Loucy (cell line): ENCODE measurements around the gene C1orf226.
"Not testable (repeated sequence)": the region's sequence is repeated elsewhere in the genome, so short reads cannot be mapped to it uniquely, and the experiment has no call there.

ENCODE experiments used
- H2AFZ ChIP-seq: fragments of 200-600 bp; sonication (generic); 2 replicates; pipeline ENCODE4 v1.6.0; 2016; ENCODE audit warnings: antibody characterized with exemption, mild to moderate bottlenecking, low read length, moderate library complexity
- H3F3A ChIP-seq: fragments of 200-600 bp; 2 replicates; pipeline ENCODE4 v1.6.0; 2016; ENCODE audit warnings: antibody characterized with exemption, low read depth, mild to moderate bottlenecking
- H3K27me3 ChIP-seq: fragments of 200-600 bp; sonication (generic); 2 replicates; pipeline ENCODE4 v1.6.1; 2014; ENCODE audit warnings: low read length, mild to moderate bottlenecking; ENCODE audit not compliant: insufficient read depth, poor library complexity, severe bottlenecking
- H3K36me3 ChIP-seq: fragments of 200-600 bp; sonication (generic); 2 replicates; pipeline ENCODE4 v1.6.1; 2016; ENCODE audit warnings: low read length; ENCODE audit not compliant: insufficient read depth
- H3K4me1 ChIP-seq: fragments of 200-600 bp; sonication (generic); 2 replicates; pipeline ENCODE4 v1.5.1; 2014; ENCODE audit warnings: low read length, mild to moderate bottlenecking; ENCODE audit not compliant: insufficient read depth, poor library complexity, severe bottlenecking
- H3K4me2 ChIP-seq: fragments of 200-600 bp; sonication (generic); 2 replicates; pipeline ENCODE4 v1.6.0; 2014; ENCODE audit warnings: antibody characterized with exemption, low read length, low read depth, mild to moderate bottlenecking; ENCODE audit not compliant: poor library complexity, severe bottlenecking
- H3K4me3 ChIP-seq: fragments of 200-600 bp; sonication (generic); 2 replicates; pipeline ENCODE4 v1.5.1; 2014; ENCODE audit warnings: low read length, mild to moderate bottlenecking, mixed read lengths; ENCODE audit not compliant: poor library complexity, severe bottlenecking
- H3K79me2 ChIP-seq: fragments of 200-600 bp; sonication (generic); 2 replicates; pipeline ENCODE4 v1.6.1; 2014; ENCODE audit warnings: low read length; ENCODE audit not compliant: insufficient read depth
- H3K9ac ChIP-seq: fragments of 200-600 bp; sonication (generic); 2 replicates; pipeline ENCODE4 v1.6.0; 2014; ENCODE audit warnings: mild to moderate bottlenecking, low read depth, low read length, moderate library complexity; ENCODE audit not compliant: poor library complexity, severe bottlenecking
- H3K9me2 ChIP-seq: fragments of 200-600 bp; sonication (generic); replicated peaks from 2 replicates; pipeline ENCODE4 v1.6.1; 2016; ENCODE audit warnings: low read depth, low read length, mixed read lengths
- H3K9me3 ChIP-seq: fragments of 200-600 bp; sonication (generic); 2 replicates; pipeline ENCODE4 v1.6.1; 2014; ENCODE audit warnings: mild to moderate bottlenecking, antibody characterized with exemption, low read length, low read depth; ENCODE audit not compliant: insufficient read depth
- H4K20me1 ChIP-seq: fragments of 200-600 bp; sonication (generic); 2 replicates; pipeline ENCODE4 v1.6.0; 2014; ENCODE audit warnings: antibody characterized with exemption, low read length, mild to moderate bottlenecking; ENCODE audit not compliant: insufficient read depth, poor library complexity, severe bottlenecking
- EZH2phosphoT487 ChIP-seq: fragments of 200-600 bp; IDR thresholded peaks from 2 replicates; pipeline ENCODE4 v1.6.1; 2018; ENCODE audit warnings: antibody characterized with exemption, mild to moderate bottlenecking, moderate library complexity, borderline replicate concordance
- TF ChIP-seq, protein P1 (sequence below): fragments of 200-600 bp; sonication (generic); conservative IDR thresholded peaks from 2 replicates; pipeline ENCODE4 v1.5.1; 2014; ENCODE audit warnings: mild to moderate bottlenecking, antibody characterized with exemption, low read length

The C1orf226 gene

DNA sequence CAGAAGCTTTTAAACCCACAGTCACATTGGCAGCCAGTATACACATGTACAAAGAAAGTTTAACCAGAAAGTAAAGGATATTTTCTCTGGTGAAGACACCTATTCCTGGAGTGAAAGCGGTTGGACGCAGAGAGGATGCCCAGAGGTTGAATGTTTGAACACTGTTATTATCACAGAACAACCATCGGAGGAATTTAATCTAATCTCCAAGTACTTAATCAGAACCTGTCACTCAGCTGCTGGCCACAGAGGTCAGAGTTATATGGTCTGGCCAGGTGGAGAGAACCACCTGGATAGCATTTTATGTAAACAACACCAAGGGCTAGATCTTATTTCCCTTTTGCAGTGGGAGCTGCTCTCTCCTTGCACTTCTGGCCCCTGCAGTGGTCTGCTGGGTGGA is 34.2 kb upstream of the C1orf226 start:
- no peaks in the 10 kb centered on the region for H3F3A ChIP-seq
- TF ChIP-seq, protein P1, sequence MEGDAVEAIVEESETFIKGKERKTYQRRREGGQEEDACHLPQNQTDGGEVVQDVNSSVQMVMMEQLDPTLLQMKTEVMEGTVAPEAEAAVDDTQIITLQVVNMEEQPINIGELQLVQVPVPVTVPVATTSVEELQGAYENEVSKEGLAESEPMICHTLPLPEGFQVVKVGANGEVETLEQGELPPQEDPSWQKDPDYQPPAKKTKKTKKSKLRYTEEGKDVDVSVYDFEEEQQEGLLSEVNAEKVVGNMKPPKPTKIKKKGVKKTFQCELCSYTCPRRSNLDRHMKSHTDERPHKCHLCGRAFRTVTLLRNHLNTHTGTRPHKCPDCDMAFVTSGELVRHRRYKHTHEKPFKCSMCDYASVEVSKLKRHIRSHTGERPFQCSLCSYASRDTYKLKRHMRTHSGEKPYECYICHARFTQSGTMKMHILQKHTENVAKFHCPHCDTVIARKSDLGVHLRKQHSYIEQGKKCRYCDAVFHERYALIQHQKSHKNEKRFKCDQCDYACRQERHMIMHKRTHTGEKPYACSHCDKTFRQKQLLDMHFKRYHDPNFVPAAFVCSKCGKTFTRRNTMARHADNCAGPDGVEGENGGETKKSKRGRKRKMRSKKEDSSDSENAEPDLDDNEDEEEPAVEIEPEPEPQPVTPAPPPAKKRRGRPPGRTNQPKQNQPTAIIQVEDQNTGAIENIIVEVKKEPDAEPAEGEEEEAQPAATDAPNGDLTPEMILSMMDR = no peak
- no peak for TF ChIP-seq EZH2phosphoT487
- H3K27me3 ChIP-seq = no peaks in the 10 kb centered on the region
- H4K20me1 ChIP-seq = no peaks in the 10 kb centered on the region
- H3K79me2 ChIP-seq = no peaks in the 10 kb centered on the region
- no peak overlapping the region for H3K9ac ChIP-seq
- H3K9me2 ChIP-seq = no peaks in the 10 kb centered on the region
- H3K36me3 ChIP-seq = no peaks in the 10 kb centered on the region
- H3K4me3 ChIP-seq = no peak overlapping the region
- H3K4me1 ChIP-seq = peaks cover 14% of the 10 kb centered on the region
- no peak overlapping the region for H2AFZ ChIP-seq
- no peaks in the 10 kb centered on the region for H3K9me3 ChIP-seq
- no peak overlapping the region for H3K4me2 ChIP-seq

GRCh38 chr1:162349635-162350330 is 31.7 kb upstream of the C1orf226 start:
- TF ChIP-seq EZH2phosphoT487 = no peak
- TF ChIP-seq, protein P1 = no peak
- no peaks in the 10 kb centered on the region for H3F3A ChIP-seq
- H3K9ac ChIP-seq = no peak overlapping the region
- no peak overlapping the region for H2AFZ ChIP-seq
- no peaks in the 10 kb centered on the region for H4K20me1 ChIP-seq
- H3K79me2 ChIP-seq = no peaks in the 10 kb centered on the region
- peak overlapping the region; percentile 9 for H3K4me2 ChIP-seq
- no peaks in the 10 kb centered on the region for H3K36me3 ChIP-seq
- H3K4me1 ChIP-seq = peaks cover 29% of the 10 kb centered on the region
- H3K9me2 ChIP-seq = no peaks in the 10 kb centered on the region
- no peaks in the 10 kb centered on the region for H3K27me3 ChIP-seq
- no peak overlapping the region for H3K4me3 ChIP-seq
- H3K9me3 ChIP-seq = no peaks in the 10 kb centered on the region

DNA sequence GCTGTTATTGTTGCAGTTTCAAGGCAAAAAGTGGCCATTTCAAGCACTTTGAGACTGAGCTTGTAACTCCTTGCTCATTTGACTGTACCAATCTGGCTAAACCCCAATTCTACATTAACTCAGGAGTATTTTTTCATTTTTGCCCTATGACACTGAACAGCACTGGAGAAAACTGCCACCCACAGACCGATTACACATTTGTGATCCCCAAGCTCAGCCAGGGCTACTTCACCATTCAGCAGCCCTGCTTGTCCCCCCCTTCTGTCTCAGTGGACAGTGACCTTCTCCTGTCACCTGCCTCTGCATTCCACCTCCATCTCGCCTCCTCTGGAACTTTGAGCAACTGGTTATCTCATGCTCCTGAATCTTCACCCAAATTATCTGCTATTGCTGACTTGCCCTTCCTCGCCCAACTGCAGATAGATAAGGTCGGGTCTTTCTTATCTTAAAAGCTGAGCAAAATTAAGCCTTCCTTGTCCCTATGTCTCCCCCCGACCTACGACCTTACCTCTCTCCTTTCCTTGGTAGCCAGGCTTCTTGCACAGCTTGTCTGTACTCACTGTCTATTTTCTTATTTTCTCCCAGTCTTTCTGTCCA is 30.2 kb upstream of the C1orf226 start:
- Histone ChIP-seq H3K79me2 (no peaks in the 10 kb centered on the region), H3K4me3 (no peak overlapping the region), H2AFZ (no peak overlapping the region), H3K9me3 (no peaks in the 10 kb centered on the region), H3K27me3 (no peaks in the 10 kb centered on the region), H3K9me2 (no peaks in the 10 kb centered on the region), H4K20me1 (no peaks in the 10 kb centered on the region), H3K4me1 (peaks cover 29% of the 10 kb centered on the region), H3K4me2 (no peak overlapping the region), H3F3A (no peaks in the 10 kb centered on the region), H3K9ac (no peak overlapping the region), H3K36me3 (no peaks in the 10 kb centered on the region)
- no peak for TF ChIP-seq EZH2phosphoT487
- TF ChIP-seq, protein P1 = no peak

GRCh38 chr1:162351874-162352273 is 29.7 kb upstream of the C1orf226 start:
- H3K36me3 ChIP-seq, H3K27me3 ChIP-seq, H3K9ac ChIP-seq, H3K9me2 ChIP-seq, H3K4me2 ChIP-seq, H3K9me3 ChIP-seq, H4K20me1 ChIP-seq, H3F3A ChIP-seq, H2AFZ ChIP-seq, H3K79me2 ChIP-seq, H3K4me3 ChIP-seq: not testable (repeated sequence)
- H3K4me1 ChIP-seq = peaks cover 29% of the 10 kb centered on the region
